K562 (cell line): ENCODE data around the gene HMGA1. TPM values are rescaled to one million over a fixed set of nuclear protein-coding genes. Genes with fewer than 3 reads are reported as not detected.

ENCODE experiments used
- ATF1 ChIP-seq, 2 experiments: fragments of 450-650 bp in 1 of 2; IDR thresholded peaks; 2 replicates each; pipeline ENCODE4 v1.6.1; 2016; ENCODE audit warnings: missing compliant biosample characterization in 1 of 2, missing genetic modification characterization in 1 of 2
- BRD4 ChIP-seq: fragments of 200-600 bp; sonication (generic); IDR thresholded peaks from 2 replicates; pipeline ENCODE4 v1.6.1; 2017; ENCODE audit warnings: inconsistent platforms
- C11orf30 ChIP-seq: fragments of 450-650 bp; IDR thresholded peaks from 2 replicates; pipeline ENCODE4 v1.6.1; 2016; ENCODE audit warnings: low read depth, mild to moderate bottlenecking
- CUX1 ChIP-seq: fragments of 200-800 bp; sonication (Bioruptor generic); IDR thresholded peaks from 2 replicates; pipeline ENCODE4 v1.6.1; 2016; ENCODE audit warnings: missing genetic modification characterization, missing compliant biosample characterization
- ETV1 ChIP-seq: fragments of 450-650 bp; conservative IDR thresholded peaks from 2 replicates; pipeline ENCODE4 v1.6.1; 2016; ENCODE audit warnings: missing genetic modification characterization, control low read depth, low read depth, missing compliant biosample characterization
- HNRNPUL1 ChIP-seq: fragments of 200-400 bp; formaldehyde crosslinking; IDR thresholded peaks from 2 replicates; pipeline ENCODE4 v1.6.1; 2017; ENCODE audit warnings: low read length
- KLF13 ChIP-seq: fragments of 450-650 bp; IDR thresholded peaks from 2 replicates; pipeline ENCODE4 v1.6.1; 2016; ENCODE audit warnings: missing genetic modification characterization, low read depth, mild to moderate bottlenecking, missing compliant biosample characterization, moderate library complexity, borderline replicate concordance
- MAFF ChIP-seq: IDR thresholded peaks from 2 replicates; pipeline ENCODE4 v1.6.1; 2012; ENCODE audit warnings: low read length, improper control_type of control experiment
- MITF ChIP-seq: IDR thresholded peaks from 2 replicates; pipeline ENCODE4 v1.6.1; 2014; ENCODE audit warnings: antibody characterized with exemption
- NONO ChIP-seq, 2 experiments: fragments of 200-400 bp in 1 of 2; fragments of 450-650 bp in 1 of 2; formaldehyde crosslinking in 1 of 2; IDR thresholded peaks; 2 replicates each; pipeline ENCODE4 v1.6.1; 2017; ENCODE audit warnings: low read depth in 2 of 2, mild to moderate bottlenecking in 2 of 2, moderate library complexity in 2 of 2, low read length in 1 of 2
- POU5F1 ChIP-seq: fragments of 150-350 bp; IDR thresholded peaks from 2 replicates; pipeline ENCODE4 v1.6.1; 2014; ENCODE audit warnings: borderline replicate concordance, low read length, low read depth, mild to moderate bottlenecking; ENCODE audit not compliant: partially characterized antibody
- SMAD3 ChIP-seq: fragments of 450-650 bp; formaldehyde crosslinking; conservative IDR thresholded peaks from 2 replicates; pipeline ENCODE4 v1.4.0; 2020; ENCODE audit warnings: mild to moderate bottlenecking
- SMARCA5 ChIP-seq: fragments of 450-650 bp; IDR thresholded peaks from 2 replicates; pipeline ENCODE4 v1.6.1; 2016
- TBP ChIP-seq: optimal IDR thresholded peaks from 2 replicates; pipeline ENCODE3; 2011; ENCODE audit warnings: low read depth, low read length, improper control_type of control experiment
- YY1 ChIP-seq, 3 experiments: IDR thresholded peaks; 2 replicates each; pipeline ENCODE4 v1.6.1; 2011; ENCODE audit warnings: low read length in 2 of 3, mild to moderate bottlenecking in 2 of 3, moderate library complexity in 2 of 3, borderline replicate concordance in 1 of 3, control low read depth in 1 of 3, low read depth in 1 of 3; ENCODE audit not compliant: insufficient read depth in 3 of 3, insufficient replicate concordance in 2 of 3, control insufficient read depth in 1 of 3, insufficient read length in 1 of 3; ENCODE audit errors: extremely low read depth in 1 of 3
- ZFP36 ChIP-seq: fragments of 150-350 bp; IDR thresholded peaks from 2 replicates; pipeline ENCODE4 v1.6.1; 2018; ENCODE audit warnings: low read length, low read depth; ENCODE audit not compliant: partially characterized antibody
- ZFPM2 ChIP-seq: fragments of 250-450 bp; sonication (Bioruptor Pico); IDR thresholded peaks from 2 replicates; pipeline ENCODE4 v1.5.1; 2022; ENCODE audit warnings: mild to moderate bottlenecking
- ZNF124 ChIP-seq: sonication (generic); formaldehyde crosslinking; IDR thresholded peaks from 2 replicates; pipeline ENCODE4 v1.8.1; 2022; ENCODE audit warnings: missing genetic modification reagents
- ZNF282 ChIP-seq: sonication (generic); formaldehyde crosslinking; IDR thresholded peaks from 2 replicates; pipeline ENCODE4 v1.8.1; 2023; ENCODE audit warnings: missing genetic modification reagents
- ZNF717 ChIP-seq: fragments of 250-450 bp; sonication (Bioruptor Pico); IDR thresholded peaks from 2 replicates; pipeline ENCODE4 v1.5.0; 2021
- polyA plus RNA-seq, 8 experiments: library from polyadenylated mRNA; depleted of rRNA in 4 of 8; stranded (reverse) in 5 of 8; unstranded in 3 of 8; fragments of >200 nt; fragmentation: Nextera tagmentation in 2 of 8; fragmentation: Illumina TruSeq in 1 of 8; extraction: Ambion mirVana in 2 of 8; extraction: Trizol in 1 of 8; gene quantifications; 2 replicates each; pipeline versions ENCODE4 v1.2.1 to v1.2.3, GENCODE V29; 2011 to 2014; ENCODE audit warnings: inconsistent platforms in 1 of 8, missing spikeins in 1 of 8
- total RNA-seq, 7 experiments: library from RNA; depleted of rRNA in 6 of 7; stranded (reverse); fragments of >200 nt in 6 of 7; fragmentation: Illumina TruSeq in 2 of 7; extraction: Trizol in 2 of 7; gene quantifications; 2 replicates each; pipeline versions ENCODE4 v1.2.1 to v1.2.3, GENCODE V29; 2011 to 2021; ENCODE audit warnings: low replicate concordance in 1 of 7

Gene HMGA1
- total and polyA plus RNA-seq, 9 of the 15 experiments (the other 6 are each of a cell fraction or from before 2014, with no cell fraction given), result 27.8 to 1,947 (median 594) TPM

GRCh38 chr6:34284563-34285447, 48.1 kb downstream of the HMGA1 start (continued):
- TF ChIP-seq HNRNPUL1 (no peak), ZFPM2 (no peak), MAFF (no peak), ZNF124 (no peak), YY1 (IDR thresholded peaks at IDR 0.05; ENCODE audit: borderline replicate concordance in 1 of 3, control insufficient read depth in 1 of 3, extremely low read depth in 1 of 3, insufficient read depth in 3 of 3, insufficient read length in 1 of 3, insufficient replicate concordance in 2 of 3, low read depth in 1 of 3, low read length in 2 of 3) (peak in 1 of 3 experiments; percentile 48), SMARCA5 (no peak), ZNF282 (CRISPR knock-in tag) (no peak), ETV1 (tag) (peak; percentile 71), POU5F1 (no peak), ATF1 (CRISPR knock-in tag; IDR thresholded peaks at IDR 0.05) (no peak), ATF1 (tag; IDR thresholded peaks at IDR 0.05) (peak; percentile 50; the same call in 1 of the 2 replicates), TBP (no peak), SMAD3 (no peak), CUX1 (CRISPR knock-in tag) (no peak), MITF (no peak), KLF13 (tag) (no peak), ZNF717 (no peak), C11orf30 (no peak), ZFP36 (peak; percentile 49), BRD4 (no peak), NONO (IDR thresholded peaks at IDR 0.05; ENCODE audit: low read depth in 2 of 2, low read length in 1 of 2) (no peak)
